ENCODE data around the gene PSMB8.
"Not testable (repeated sequence)": the region's sequence is repeated elsewhere in the genome, so short reads cannot be mapped to it uniquely, and the experiment has no call there.

Gene PSMB8

DNA sequence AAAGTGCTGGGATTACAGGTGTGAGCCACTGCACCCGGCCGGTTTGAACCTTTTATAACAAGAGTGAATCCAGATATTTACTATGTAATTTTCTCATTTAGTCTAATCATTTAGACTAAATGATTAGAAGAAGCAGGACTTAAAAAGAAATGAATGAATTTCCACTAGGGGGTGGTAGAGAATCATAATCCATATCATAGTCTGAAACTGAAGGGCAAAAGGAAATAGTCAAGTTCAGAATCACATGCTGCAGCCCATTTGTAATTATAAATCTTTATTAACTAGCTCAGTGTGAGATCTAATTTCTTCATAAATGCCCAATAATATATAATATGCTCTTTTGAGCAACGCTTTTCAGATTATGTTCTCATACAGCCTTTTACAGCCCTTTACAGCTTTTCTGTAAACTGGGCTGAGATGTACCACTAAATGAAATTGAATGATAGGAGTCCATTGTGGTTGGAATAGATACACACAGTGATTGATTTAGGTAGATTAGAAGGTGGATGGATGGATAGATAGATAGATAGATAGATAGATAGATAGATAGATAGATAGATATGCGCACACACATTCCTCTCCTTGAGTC is 41.9 kb upstream of the PSMB8 start:
- FAIRE-seq (no peak), DNase-seq (ENCODE audit: insufficient read length, low spot score) (no peak)
- TF ChIP-seq, protein P1, sequence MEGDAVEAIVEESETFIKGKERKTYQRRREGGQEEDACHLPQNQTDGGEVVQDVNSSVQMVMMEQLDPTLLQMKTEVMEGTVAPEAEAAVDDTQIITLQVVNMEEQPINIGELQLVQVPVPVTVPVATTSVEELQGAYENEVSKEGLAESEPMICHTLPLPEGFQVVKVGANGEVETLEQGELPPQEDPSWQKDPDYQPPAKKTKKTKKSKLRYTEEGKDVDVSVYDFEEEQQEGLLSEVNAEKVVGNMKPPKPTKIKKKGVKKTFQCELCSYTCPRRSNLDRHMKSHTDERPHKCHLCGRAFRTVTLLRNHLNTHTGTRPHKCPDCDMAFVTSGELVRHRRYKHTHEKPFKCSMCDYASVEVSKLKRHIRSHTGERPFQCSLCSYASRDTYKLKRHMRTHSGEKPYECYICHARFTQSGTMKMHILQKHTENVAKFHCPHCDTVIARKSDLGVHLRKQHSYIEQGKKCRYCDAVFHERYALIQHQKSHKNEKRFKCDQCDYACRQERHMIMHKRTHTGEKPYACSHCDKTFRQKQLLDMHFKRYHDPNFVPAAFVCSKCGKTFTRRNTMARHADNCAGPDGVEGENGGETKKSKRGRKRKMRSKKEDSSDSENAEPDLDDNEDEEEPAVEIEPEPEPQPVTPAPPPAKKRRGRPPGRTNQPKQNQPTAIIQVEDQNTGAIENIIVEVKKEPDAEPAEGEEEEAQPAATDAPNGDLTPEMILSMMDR (IDR thresholded peaks at IDR 0.05; ENCODE audit: insufficient read depth, missing control alignments): peak; percentile 78

DNA sequence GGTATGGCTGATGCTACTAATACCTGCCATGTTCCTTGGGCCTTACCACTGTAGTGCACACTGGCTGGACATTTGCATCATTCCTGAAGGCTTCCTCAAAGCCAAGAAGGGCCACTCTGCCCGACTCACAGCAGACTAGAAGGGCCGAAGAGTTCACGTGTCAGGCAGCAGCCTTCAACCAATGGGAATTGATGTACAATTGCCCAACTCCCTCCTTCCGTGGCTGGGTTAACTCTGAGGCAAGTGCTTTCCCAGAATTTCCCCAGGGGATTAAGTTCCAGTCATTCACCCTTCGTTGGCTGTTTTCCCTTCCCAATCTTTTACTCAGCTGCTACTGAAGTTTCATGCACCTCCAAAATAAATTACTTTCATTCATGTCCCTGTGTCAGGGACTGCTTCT is 39.9 kb upstream of the PSMB8 start:
- DNase-seq (ENCODE audit: insufficient read length, low spot score) (no peak), FAIRE-seq (no peak)
- TF ChIP-seq, protein P1 (IDR thresholded peaks at IDR 0.05; ENCODE audit: insufficient read depth, missing control alignments): no peak

DNA sequence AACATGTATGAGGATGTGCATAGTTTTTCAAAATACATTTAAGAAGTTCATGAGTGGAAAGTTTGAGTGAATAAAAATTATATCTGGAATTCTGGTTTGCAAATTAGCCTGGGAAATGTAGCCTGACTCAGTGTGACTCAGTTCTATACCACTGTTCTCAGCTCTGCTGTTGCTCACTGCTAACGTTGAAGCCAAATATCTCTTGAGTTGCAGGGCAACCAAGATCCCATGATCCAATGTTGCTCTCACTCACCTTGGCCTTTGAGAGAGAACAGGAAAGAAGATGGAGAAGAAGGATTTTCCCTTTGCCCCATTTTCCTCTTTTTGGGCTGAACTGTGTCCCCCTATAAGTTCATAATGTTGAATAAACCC is 39.0 kb upstream of the PSMB8 start:
- FAIRE-seq (no peak), DNase-seq (ENCODE audit: insufficient read length, low spot score) (no peak)
- TF ChIP-seq, protein P1 (IDR thresholded peaks at IDR 0.05; ENCODE audit: insufficient read depth, missing control alignments): no peak

DNA sequence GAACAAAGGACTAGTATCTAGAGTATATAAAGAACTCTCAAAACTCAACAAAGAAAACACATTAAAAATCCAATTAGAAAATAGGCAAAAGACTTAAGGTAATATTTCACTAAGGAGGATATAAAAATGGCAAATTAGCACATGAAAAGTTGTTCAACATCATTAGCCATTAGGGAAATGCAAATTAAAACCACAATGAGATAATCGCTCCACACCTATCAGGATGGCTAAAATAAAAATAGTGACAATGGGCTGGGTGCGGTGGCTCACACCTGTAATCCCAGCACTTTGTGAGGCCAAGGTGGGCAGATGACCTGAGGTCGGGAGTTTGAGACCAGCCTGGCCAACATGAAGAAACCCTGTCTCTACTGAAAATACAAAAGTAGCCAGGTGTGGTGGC is 37.1 kb upstream of the PSMB8 start:
- not testable (repeated sequence) for DNase-seq (ENCODE audit: insufficient read length, low spot score); FAIRE-seq

DNA sequence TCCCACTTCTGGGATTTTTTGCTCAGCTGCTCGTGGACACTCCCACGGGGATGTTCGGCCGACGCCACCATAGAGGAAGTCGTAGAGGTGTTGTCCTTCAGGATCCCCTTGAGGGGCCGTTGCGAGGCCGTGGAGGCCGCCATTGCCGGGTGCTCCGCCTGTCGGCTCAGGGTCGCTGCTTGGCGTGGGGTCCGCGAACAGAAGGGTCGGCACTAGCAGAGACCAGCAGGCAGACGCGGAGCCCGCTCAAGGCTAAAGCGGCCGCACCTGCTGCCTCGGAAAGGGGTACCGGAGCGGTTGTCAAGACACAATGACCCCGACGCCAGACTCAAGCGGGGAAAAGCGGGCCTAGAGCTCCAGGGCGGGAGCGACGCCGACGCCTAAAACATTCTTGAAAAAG is 35.8 kb upstream of the PSMB8 start:
- FAIRE-seq (no peak), DNase-seq (ENCODE audit: insufficient read length, low spot score) (no peak)
- TF ChIP-seq, protein P1 (IDR thresholded peaks at IDR 0.05; ENCODE audit: insufficient read depth, missing control alignments): no peak

DNA sequence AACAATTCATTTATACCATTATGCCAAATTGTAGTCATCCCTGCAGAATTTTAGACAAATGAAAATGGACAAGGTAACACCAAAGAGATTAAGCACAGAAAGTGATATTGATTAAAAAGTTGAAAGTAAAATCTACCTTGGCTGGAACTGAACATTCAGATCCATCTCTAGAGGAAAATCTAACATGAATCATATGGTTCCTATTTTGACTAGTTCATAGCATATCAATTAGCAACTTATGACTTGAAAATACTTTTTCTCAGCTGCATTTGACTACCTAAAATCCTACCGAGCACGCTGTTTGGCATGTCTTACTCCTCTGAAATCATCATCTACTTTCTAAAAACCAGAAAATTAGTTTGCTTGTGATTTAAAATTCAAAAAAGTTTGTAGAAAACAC is 32.8 kb upstream of the PSMB8 start:
- TF ChIP-seq, protein P1 (IDR thresholded peaks at IDR 0.05; ENCODE audit: insufficient read depth, missing control alignments): no peak
- no peak for DNase-seq (ENCODE audit: insufficient read length, low spot score)
- FAIRE-seq: no peak

DNA sequence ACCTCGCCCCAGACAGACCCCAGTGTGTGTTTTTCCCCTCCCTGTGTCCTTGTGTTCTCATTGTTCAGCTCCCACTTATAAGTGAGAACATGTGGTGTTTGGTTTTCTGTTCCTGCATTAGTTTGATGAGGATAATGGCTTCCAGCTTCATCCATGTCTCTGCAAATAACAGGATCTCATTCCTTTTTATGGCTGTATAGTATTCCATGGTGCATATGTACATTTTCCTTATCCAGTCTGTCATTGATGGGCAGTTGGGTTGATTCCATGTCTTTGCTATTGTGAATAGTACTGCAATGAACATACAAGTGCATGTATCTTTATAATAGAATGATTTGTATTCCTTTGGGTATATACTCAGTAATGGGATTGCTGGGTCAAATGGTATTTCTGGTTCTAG is 30.1 kb upstream of the PSMB8 start:
- not testable (repeated sequence) for DNase-seq (ENCODE audit: insufficient read length, low spot score); FAIRE-seq

DNA sequence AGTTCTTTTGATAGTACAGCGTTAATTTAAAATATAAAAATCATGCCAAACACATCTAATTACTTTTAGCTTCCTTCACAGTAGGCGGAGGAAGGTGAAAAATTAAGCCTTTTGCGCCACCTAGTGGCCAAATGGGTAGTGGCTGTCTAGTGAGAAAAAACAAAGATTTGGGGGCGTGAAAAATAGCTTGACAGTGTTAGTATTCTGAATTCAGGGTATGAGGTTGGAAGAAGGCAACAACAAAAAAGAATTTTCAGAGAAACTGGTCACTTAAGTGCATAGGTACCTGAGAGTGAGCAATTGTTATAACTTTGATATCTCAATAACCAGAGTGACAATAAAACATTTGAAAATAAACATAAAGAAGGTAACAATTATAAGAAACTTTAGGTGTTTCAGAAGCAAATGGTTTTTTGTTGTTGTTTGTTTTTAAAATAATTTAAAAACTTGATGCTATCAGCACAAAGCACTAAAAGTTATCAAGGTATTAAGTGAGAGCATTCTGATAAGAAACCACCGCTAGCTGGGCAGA is 24.5 kb upstream of the PSMB8 start:
- TF ChIP-seq, protein P1 (IDR thresholded peaks at IDR 0.05; ENCODE audit: insufficient read depth, missing control alignments): peak; percentile 96
- FAIRE-seq (no peak), DNase-seq (ENCODE audit: insufficient read length, low spot score) (no peak)

Measured in D721Med (cell line).